Astrocyte (in vitro differentiated cells and primary cell): Measurements from ENCODE around the gene INSYN2B.

Experiments used
- EZH2 ChIP-seq: IDR thresholded peaks from 2 replicates; pipeline ENCODE4 v1.6.1; 2012; ENCODE audit warnings: mild to moderate bottlenecking, low read length, inconsistent platforms; ENCODE audit not compliant: insufficient read depth
- TF ChIP-seq, protein P1 (sequence below): IDR thresholded peaks from 2 replicates; pipeline ENCODE4 v1.5.1; 2011; ENCODE audit warnings: low read depth, mild to moderate bottlenecking, inconsistent platforms, low read length, moderate library complexity; ENCODE audit not compliant: insufficient read depth

DNA sequence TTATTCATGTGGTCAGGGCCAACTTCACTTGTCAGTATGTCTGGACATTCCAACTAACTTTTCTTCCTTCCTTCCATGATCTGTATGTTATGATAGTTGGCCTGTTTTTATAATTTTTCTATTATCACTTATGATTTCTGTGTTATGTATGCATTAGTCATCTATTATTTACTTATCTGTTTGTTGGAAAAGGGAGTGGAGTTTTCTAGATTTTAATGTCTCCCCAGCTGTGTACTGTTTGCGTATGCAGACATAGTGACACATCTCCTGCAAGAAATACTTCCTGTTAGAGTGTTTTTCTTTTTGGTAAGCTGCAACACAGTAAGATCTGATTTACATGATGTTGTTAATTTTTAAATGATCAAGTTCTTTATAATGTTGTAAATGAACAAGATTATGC is 8.7 kb upstream of the INSYN2B start:
- TF ChIP-seq, protein P1, sequence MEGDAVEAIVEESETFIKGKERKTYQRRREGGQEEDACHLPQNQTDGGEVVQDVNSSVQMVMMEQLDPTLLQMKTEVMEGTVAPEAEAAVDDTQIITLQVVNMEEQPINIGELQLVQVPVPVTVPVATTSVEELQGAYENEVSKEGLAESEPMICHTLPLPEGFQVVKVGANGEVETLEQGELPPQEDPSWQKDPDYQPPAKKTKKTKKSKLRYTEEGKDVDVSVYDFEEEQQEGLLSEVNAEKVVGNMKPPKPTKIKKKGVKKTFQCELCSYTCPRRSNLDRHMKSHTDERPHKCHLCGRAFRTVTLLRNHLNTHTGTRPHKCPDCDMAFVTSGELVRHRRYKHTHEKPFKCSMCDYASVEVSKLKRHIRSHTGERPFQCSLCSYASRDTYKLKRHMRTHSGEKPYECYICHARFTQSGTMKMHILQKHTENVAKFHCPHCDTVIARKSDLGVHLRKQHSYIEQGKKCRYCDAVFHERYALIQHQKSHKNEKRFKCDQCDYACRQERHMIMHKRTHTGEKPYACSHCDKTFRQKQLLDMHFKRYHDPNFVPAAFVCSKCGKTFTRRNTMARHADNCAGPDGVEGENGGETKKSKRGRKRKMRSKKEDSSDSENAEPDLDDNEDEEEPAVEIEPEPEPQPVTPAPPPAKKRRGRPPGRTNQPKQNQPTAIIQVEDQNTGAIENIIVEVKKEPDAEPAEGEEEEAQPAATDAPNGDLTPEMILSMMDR: no peak
- TF ChIP-seq EZH2: no peak
